KBM-7 (cell line): Measurements from ENCODE around the gene DLGAP1.
A peak's percentile ranks its signal among the peaks of the same experiment; 100 is the strongest.
"Not testable (repeated sequence)": the region's sequence is repeated elsewhere in the genome, so short reads cannot be mapped to it uniquely, and the experiment has no call there.

Experiments used
- DNase-seq: peaks from one replicate; pipeline ENCODE4 v3.0.0-alpha.2; 2015
- in situ Hi-C: fragments of 300-500 bp; cut with MboI; formaldehyde crosslinking; loops from 2 replicates; pipeline ENCODE4 v1.14.3; 2020; ENCODE audit warnings: low sequenced_read_pairs, low pct_unique_long_range_greater_than_20kb, mixed read lengths

The DLGAP1 gene

DNA sequence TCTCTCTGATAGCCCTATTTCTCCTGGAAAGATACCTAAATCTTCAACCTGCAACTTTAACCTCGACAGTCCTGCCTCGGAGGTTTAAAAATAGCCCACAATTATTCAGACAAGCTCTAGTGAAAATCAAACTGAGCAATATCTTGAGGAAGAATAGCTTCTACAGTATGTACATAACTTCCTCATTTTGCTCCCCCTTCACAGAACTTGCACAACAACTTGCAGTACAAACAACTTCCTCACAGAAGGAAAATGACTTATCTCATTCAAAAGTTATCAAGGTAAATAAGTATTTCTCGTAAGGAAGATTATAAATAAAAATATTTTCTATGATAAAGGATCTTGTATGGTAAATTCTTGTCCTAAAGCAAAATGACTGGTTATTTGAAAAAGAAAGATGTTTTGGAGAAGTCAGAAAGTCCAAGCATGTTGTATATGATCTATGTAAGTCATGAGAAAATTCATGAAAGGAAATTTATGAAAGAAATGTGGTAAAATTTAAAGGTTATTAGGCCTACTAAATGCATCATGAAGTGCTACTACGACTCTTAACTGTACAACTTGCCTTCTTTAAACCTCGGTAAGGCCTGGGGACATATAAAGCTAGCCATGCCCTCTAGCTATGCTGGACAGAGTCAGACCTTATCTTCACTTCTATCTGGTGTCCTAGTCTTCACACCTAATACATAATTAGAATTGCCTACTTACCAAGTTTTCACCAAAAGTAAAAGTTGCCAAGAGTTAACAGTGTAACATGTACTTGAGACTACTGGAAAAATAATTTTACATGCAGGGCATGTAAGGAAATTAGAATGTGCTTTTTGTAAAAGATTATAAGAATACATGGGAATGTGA lies 394.5 kb downstream of the DLGAP1 start:
- peak; percentile 45 for DNase-seq
- in situ Hi-C loops = no loop called here

DNA sequence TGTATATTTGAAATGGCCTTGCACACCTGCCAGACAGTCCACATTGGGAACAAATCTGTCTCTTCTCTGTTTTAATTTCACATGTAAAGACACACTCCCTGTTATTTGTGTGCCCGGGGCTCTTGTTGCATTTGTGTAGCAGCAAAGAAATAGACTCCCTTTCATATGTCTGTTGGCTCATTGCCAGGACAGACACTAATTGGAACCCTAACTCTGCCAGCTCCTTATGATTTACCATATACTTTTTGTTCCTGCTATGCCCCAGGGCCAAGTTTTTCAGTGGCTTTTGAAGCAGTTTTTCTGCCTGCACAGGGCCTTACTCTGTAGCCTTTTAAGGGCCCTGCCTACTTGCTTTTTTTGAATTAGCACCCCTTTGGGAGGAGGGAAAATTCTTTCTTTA lies 396.9 kb downstream of the DLGAP1 start:
- in situ Hi-C loops = no loop called here

DNA sequence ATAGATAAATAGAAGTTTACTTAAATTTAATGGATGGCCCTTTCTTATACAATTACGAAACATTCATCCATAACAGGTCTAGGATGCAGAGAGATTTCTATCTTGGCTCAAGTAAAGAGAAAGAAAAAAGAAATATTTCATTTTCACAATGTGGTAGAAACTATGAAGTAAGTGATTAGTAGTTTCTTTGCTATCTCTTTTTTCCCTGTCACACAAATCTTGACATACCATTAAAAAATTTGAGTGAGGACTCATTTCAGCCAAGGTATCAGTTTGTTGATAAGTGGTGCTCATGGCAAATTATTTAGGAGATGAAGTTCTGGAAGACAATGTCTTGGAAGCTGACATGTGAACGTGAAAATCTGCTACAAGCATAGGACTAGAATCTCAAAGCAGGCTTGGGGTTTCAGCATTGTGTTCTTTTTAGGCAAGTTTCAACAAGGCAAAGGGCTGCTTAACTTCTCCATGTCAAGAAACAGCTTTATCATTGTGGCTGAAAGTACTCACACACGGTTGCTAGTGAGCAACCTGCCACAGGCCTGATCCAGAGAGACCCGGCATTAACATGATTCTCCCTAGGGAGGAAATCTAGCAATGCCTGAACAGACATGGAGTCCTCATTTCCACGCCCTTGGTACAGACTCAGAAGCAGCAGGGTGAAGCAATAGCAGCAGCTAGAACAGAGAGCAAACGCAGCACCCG lies 414.6 kb downstream of the DLGAP1 start:
- in situ Hi-C loops = no loop called here
- no peak for DNase-seq

More for the DNA sequence above, 396.9 kb downstream of the DLGAP1 start:
- no peak for DNase-seq

DNA sequence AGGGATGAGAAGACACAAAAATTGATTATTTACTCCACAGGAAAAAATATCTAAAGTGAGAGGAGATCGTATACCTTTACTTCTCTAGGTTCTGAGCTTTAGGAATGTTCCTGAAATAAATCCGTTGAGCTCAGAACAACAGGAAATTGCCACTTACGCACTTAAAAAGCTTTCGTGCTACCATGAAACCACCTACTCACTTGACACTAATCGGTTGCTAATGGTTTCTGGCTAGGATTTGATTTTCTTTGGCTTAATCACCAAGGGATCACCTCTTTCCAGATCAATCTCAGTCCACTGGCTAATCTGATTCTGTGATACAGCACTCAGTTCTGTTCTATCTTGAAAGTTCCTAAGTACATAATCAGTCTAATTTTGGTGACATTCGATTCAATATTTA lies 419.6 kb downstream of the DLGAP1 start:
- no peak for DNase-seq
- in situ Hi-C loops = no loop called here

DNA sequence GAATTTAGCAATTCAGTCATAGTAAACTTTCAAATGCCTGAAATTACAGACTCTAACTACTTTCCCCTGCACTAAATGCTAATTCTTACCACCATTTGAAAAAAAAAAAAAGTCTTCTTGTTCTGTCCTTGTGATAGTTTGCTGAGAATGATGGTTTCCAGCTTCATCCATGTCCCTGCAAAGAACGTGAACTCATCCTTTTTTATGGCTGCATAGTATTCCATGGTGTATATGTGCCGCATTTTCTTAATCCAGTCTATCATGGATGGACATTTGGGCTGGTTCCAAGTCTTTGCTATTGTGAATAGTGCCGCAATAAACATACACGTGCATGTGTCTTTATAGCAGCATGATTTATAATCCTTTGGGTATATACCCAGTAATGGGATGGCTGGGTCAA lies 420.3 kb downstream of the DLGAP1 start:
- in situ Hi-C loops, DNase-seq: not testable (repeated sequence)

DNA sequence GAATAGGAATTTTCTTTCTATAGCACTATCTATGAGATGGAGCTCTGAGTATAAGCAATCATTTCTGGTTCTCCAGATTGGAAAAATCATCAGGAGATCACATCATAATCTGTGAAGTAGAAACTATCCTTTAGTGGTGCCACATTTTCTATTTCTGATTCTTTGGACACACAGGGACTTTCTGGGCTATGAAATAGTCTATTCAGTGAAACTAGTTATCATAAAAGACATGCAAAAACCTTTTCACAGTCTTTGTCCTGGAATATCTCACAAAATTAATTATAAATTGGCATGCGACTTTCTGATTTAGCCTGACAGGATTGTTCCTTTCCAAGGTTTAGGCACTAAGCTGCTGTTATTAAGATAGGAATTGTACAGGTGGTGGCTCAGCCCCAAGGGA lies 428.6 kb downstream of the DLGAP1 start:
- DNase-seq = no peak
- in situ Hi-C loops = no loop called here

DNA sequence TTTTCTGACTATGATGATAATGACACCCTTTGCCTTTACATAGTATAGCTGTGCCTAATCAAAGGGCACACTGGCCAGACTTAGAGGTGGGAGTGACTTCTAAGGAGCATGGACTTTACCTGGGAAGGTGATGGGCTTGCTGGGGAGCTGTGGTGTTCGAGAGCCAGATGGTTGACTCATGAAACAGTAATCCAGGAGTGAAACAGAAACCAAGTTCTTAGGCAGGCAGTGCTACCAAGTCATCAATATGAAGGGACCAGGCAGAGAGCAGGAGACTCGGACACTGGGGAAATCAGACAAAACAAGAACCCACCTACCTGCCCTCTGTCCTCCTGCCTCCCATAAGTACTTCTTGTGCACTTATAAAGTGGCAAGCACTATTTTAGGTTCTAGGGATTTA lies 430.4 kb downstream of the DLGAP1 start:
- in situ Hi-C loops = no loop called here
- DNase-seq = no peak

DNA sequence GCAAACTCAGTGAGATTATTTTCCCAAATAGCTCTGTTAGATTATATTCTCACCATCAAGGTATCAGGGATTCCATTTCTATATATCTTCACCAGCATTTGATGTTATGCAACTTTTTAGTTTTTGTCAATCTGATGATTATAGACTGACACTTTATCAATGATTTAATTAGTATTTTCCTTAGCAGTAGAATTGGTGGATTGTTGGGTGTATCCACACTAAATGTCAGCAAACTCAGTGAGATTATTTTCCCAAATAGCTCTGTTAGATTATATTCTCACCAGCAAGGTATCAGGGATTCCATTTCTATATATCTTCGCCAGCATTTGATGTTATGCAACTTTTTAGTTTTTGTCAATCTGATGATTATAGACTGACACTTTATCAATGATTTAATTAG lies 432.4 kb downstream of the DLGAP1 start:
- in situ Hi-C loops, DNase-seq: not testable (repeated sequence)

DNA sequence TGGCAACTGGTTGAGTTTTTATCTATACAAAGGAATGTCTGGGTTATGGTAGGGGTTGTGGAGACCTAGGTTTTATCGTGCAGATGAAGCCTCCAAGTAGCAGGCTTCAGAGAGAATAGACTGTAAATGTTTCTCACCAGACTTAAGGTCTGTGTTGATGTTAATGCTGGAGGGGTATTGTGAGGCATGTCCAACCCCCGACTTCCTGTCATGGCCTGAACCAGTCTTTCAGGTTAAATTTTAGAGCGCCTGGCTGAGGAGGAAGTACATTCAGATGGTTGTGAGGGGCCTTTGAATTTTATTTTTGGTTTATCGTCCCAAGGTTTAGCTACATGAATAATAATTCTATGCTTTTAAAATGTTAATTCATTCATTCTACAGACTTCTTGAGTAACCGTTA lies 435.1 kb downstream of the DLGAP1 start:
- in situ Hi-C loops = no loop called here
- DNase-seq = no peak

DNA sequence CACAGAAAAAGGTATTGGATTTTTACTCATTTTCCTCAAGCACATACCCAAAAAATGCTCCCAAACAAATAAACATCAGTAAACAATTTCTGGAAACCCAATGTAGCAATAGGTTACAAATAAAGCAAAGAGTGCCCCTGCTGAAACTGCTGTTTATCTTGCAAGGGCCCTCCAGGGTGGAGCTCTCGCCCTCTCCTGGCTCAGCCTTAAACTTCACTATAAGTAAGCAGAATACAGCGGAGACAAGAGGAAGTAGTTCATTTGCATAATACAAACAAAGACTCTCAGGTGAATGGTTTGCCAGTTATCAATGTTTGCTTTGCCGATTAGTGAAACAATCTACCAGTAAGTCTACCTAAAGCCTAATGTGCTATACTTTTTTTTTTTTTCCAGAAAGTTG lies 437.6 kb downstream of the DLGAP1 start:
- in situ Hi-C loops = no loop called here
- DNase-seq = no peak

DNA sequence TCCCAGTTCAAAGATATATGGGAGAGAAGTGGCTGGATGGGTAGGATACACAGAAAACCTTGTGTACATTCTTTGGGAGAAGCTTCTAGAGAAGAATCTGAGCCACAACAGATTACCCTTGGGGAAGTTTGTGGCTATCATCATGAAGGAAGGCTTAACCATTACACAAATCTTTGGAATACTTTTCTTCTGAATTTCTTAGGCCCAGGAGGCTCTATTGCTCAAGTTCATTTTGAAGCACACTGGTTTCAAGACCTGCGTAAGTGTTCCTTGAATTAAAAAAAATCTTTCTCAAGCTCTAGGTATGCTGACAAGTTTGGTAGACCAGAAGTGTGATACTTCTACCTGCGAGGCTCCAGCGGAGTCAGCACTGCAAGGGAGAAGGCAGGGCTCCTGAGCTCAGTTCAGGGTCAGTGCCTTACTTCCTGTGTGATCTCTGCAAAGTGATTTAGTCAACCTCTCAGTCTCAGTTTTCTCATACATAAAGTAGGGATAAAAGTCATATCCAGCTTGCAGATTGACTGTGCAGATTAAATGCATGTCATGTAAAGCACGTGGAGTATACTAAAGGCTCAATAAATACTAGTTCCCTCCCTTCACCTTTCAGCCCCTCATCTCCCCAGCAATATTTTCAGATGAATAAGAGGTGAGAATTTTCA lies 438.6 kb downstream of the DLGAP1 start:
- in situ Hi-C loops = no loop called here
- DNase-seq = no peak

DNA sequence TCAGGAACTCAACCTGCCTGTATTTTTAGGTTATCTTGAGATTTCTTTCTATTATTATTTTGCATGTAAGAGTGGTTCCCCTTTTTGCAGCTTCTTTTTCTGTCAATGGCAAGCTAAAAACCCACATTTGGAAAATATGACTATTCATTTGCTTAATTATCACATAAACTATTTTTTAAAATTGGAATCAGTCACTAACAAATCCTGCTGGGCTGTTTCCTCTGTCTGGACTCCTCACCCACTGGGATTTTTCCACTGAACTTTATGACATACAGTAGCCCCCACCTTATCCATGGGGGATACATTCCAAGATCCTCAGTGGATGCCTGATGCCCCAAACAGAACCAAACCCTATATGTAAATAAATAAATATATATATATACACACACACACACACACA lies 447.3 kb downstream of the DLGAP1 start:
- in situ Hi-C loops = no loop called here
- no peak for DNase-seq

DNA sequence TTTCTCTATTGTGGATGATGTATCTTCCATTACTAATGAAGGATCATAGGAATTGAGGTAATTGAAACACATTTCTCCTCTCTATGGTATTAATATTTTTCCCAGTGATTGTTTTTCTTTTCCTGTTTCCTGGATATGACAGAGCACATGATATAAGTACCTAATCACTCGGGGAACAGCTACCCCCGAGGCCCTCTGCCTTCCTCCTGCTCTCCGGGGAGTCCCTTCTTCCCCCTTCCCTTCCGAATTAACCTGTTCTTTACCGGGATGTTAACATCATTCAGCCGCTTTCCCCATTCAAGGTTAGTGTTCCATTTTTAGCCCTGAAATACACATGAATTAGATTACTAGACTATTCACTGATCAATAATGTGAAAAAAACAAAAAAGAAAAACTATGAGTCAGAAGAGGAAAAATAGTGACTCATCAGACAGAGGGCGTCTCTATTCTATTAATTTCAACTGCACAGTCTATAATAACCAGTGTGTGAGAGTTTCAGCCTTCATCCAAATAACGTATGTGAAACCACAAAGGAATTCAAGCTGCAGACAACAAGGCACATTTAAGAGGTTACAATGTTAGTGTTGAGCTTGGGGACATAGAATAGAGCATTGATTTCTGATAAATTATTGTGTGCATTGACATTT lies 450.8 kb downstream of the DLGAP1 start:
- no peak for DNase-seq
- in situ Hi-C loops = no loop called here

DNA sequence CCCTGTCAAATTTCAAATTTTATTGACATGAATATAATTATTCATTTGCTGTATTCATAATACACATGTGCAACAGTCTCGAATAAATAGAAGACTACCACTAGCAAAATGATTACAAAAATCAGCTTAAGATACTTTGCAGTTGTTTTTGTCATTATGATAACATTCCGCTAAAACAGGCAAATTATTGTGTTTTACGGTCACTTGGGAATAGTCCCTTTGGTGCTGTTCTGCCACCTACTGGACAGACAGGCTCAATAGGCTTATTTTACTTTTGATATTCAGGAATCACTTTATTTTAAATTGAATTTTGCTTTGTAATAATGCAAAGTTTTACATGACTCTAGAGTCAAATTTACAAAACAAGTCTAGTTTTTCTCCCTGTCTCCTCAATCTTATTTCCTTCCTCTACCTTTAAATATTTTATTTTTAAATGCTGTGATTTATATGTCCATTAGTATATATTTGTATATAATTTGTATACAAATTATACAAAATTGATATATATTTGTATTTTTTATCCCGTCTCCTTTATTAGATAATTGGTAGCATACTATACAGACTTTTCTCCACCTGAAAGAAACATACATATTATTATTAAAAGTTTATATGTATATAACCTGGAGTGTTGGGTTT lies 456.3 kb downstream of the DLGAP1 start:
- in situ Hi-C loops = loop anchor here (25.0 kb wide), 1 partner anchor 712 kb away; no protein-coding TSS in a partner anchor
- DNase-seq = peak; percentile 32

DNA sequence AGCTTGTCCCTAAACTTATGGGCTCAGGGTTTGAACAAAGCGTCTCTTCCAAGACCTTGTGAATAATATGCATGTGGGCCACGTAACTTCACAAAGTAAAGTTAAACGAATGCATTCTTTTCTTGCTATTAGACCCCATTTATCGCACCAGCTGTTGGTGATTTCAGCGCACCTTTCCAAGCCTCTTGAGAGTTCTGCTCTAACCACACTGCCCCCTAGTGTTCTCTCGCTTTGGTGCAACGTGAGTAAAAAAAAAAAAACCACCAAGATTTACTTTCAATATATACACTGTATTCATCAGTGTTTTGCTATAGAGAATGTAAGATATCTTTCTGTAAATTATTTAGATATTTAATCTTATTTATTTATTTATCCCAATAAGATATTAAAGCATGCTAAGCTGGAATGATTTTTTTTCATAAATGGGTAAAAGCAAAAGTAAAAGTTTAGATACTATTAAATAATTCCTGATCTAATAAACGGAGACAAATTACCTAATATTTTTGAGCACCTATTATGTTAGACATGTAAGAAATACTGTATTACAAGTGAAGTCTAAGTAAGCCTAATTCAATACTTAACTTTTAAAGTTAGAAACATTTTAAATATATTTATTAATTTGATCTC lies 459.5 kb downstream of the DLGAP1 start:
- DNase-seq = peak; percentile 87
- in situ Hi-C loops = loop anchor here (25.0 kb wide), 1 partner anchor 708 kb away; no protein-coding TSS in a partner anchor

DNA sequence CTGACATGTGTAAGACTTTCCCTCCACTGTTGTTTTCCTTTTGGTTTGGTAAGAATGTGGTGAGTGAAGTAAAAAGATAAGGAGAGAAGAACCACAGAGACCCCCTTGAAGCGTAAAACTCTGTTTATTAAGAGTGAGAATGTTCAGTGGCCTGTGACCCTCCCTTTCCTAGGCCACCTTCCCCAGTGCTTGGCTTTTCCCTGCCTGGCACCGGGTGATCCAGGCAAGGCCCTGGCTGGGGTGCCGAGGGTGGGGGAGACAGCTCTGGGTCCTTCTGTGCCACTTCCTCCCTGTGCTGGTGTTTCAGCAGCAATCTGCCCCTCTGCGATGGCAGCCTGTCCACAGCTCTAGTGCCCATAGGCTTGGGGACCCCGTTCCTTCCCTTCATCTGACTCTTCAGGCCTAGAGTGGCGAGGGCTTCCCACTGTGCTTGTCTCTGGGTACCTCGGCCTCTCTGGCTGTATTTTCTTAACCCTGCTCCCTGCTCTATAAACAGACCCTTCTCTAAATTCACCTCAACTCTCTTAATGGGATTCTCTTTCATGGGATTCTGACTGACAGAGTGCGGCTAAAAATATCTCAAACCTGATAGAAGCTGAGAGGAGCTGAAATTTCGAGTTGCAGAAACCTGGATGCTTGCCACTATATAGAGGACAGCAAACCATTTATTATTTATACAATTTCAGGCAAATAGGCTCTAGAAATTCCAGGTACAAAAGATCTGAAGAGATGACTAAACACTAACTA lies 461.0 kb downstream of the DLGAP1 start:
- in situ Hi-C loops = loop anchor here (25.0 kb wide), 1 partner anchor 707 kb away; no protein-coding TSS in a partner anchor
- DNase-seq = no peak

DNA sequence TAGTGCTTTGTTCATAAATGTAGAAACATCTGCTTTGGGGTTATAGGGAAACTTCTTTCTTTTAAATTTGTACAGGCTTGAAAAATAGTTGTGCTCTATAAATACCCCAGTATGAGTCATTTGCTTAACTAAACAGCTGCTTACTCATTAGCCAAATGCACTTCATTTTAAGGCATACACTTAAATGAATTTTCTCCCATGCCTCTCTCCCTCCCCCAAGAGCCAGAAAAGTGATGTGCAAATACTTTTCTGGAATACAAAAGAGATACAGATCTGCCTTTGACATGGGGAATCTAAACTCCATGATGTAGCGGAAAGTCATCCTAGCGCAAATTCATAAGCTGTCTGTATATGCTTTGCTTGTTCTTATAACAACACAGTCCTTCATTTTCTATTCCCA lies 469.4 kb downstream of the DLGAP1 start:
- DNase-seq = no peak
- in situ Hi-C loops = loop anchor here (25.0 kb wide), 1 partner anchor 698 kb away; no protein-coding TSS in a partner anchor

DNA sequence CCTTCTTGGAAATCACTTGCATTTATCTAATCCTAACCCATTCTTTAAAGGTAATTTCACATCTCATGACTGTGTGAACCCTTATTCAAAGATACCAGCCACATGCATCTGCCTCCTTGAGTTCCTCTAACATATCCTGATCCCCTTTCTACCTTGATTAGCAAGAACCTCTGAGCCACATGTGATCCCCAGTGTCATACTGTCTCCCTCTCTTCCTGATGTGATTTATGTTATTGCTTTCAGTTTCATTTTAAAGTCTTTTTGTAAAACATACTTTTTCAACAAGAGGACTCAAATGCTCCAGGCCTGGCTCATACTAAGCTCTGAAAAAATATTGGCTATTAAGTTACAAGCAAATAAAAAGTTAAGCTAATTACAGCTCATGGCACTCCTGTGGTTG lies 470.1 kb downstream of the DLGAP1 start:
- in situ Hi-C loops = loop anchor here (25.0 kb wide), 1 partner anchor 698 kb away; no protein-coding TSS in a partner anchor

More for the DNA sequence above, 470.1 kb downstream of the DLGAP1 start:
- no peak for DNase-seq
